Measurements from ENCODE around the gene ARSD.
"Not testable (repeated sequence)": the region's sequence is repeated elsewhere in the genome, so short reads cannot be mapped to it uniquely, and the experiment has no call there.

Gene ARSD

GRCh38 chrX:2967584-2967983 lies 38.4 kb upstream of the ARSD start:
- TF ChIP-seq, protein P1, sequence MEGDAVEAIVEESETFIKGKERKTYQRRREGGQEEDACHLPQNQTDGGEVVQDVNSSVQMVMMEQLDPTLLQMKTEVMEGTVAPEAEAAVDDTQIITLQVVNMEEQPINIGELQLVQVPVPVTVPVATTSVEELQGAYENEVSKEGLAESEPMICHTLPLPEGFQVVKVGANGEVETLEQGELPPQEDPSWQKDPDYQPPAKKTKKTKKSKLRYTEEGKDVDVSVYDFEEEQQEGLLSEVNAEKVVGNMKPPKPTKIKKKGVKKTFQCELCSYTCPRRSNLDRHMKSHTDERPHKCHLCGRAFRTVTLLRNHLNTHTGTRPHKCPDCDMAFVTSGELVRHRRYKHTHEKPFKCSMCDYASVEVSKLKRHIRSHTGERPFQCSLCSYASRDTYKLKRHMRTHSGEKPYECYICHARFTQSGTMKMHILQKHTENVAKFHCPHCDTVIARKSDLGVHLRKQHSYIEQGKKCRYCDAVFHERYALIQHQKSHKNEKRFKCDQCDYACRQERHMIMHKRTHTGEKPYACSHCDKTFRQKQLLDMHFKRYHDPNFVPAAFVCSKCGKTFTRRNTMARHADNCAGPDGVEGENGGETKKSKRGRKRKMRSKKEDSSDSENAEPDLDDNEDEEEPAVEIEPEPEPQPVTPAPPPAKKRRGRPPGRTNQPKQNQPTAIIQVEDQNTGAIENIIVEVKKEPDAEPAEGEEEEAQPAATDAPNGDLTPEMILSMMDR (IDR thresholded peaks at IDR 0.05; ENCODE audit: borderline replicate concordance, control extremely low read depth, extremely low read depth, insufficient read depth, missing control alignments), result no peak
- in situ Hi-C loops (cut with MboI; ENCODE audit: low sequenced_read_pairs, unreplicated experiment), result no loop called here
- DNase-seq (ENCODE audit: low spot score), result no peak

DNA sequence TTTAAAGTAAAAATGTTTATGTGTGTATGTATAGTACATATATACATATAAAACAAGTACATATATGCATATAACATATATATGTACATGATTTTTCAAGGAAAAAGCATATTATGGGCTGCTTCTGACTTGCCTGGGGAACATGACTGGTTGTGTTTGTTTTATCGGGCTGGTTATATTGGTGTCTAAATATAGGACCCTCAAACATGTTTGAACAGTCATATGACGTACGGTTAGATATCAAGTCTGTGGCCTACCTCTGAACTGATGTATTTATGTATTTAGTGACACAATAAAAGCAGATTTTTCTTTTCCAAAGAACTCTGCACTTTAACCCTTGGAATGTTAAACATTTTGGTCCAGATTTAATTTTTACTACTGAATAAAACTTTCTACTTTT lies 37.9 kb upstream of the ARSD start:
- DNase-seq (ENCODE audit: low spot score), result no peak
- TF ChIP-seq, protein P1 (IDR thresholded peaks at IDR 0.05; ENCODE audit: borderline replicate concordance, control extremely low read depth, extremely low read depth, insufficient read depth, missing control alignments), result no peak
- in situ Hi-C loops (cut with MboI; ENCODE audit: low sequenced_read_pairs, unreplicated experiment), result no loop called here

GRCh38 chrX:2965965-2966364 lies 36.8 kb upstream of the ARSD start:
- TF ChIP-seq, protein P1 (IDR thresholded peaks at IDR 0.05; ENCODE audit: borderline replicate concordance, control extremely low read depth, extremely low read depth, insufficient read depth, missing control alignments), result no peak
- in situ Hi-C loops (cut with MboI; ENCODE audit: low sequenced_read_pairs, unreplicated experiment), result no loop called here
- DNase-seq (ENCODE audit: low spot score), result no peak

GRCh38 chrX:2963992-2964794 lies 35.1 kb upstream of the ARSD start:
- not testable (repeated sequence) for DNase-seq (ENCODE audit: low spot score)

DNA sequence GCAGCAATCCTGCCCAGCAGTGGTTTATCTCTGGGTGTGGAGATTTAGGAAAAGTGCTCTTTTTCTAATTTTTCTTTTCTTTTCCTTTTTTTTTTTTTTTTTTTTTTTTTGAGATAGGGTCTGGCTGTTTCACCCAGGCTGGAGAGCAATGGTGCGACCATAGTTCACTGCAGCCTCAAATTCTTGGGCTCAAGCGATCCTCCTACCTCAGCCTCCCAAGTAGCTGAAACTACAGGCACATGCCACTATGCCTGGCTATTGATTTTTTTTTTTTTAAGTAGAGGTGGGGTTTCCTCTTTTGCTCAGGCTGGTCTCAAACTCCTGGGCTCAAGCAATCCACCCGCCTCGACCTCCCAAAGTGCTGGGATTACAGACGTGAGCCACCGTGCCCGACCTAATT lies 34.3 kb upstream of the ARSD start:
- DNase-seq (ENCODE audit: low spot score); in situ Hi-C loops (cut with MboI; ENCODE audit: low sequenced_read_pairs, unreplicated experiment): not testable (repeated sequence)

More at GRCh38 chrX:2963992-2964794, 35.1 kb upstream of the ARSD start:
- in situ Hi-C loops (cut with MboI; ENCODE audit: low sequenced_read_pairs, unreplicated experiment), result not testable (repeated sequence)

DNA sequence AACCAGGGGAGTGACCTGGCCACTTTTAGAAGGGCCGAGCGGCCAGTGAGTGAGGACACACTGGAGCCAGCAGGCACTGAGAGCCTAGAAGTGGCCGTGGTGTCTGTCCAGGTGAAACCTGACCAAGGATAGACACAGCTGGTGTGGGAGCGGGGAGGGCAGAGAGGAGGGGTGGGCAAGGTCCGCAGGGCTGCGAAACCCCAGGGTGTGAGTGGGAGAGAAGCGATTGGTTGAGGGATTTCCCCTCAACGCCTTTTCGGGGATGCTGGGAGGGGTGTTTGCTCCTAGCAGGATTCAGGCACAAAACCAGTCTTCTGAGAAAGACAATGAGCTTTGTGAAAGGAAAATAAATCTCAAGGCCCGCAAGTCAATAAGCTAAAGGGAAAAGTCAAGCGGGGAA lies 33.2 kb upstream of the ARSD start:
- DNase-seq (ENCODE audit: low spot score), result no peak
- TF ChIP-seq, protein P1 (IDR thresholded peaks at IDR 0.05; ENCODE audit: borderline replicate concordance, control extremely low read depth, extremely low read depth, insufficient read depth, missing control alignments), result no peak
- in situ Hi-C loops (cut with MboI; ENCODE audit: low sequenced_read_pairs, unreplicated experiment), result no loop called here

- TF ChIP-seq, protein P1 (IDR thresholded peaks at IDR 0.05; ENCODE audit: borderline replicate concordance, control extremely low read depth, extremely low read depth, insufficient read depth, missing control alignments), result no peak
- no peak for DNase-seq (ENCODE audit: low spot score)
- in situ Hi-C loops (cut with MboI; ENCODE audit: low sequenced_read_pairs, unreplicated experiment), result no loop called here
Observed at GRCh38 chrX:2960861-2961515, 31.8 kb upstream of the ARSD start.
